NCI-H69 (cell line): ENCODE data around the gene PDZK1IP1.
"Not testable (repeated sequence)": the region's sequence is repeated elsewhere in the genome, so short reads cannot be mapped to it uniquely, and the experiment has no call there.

Experiments
- DNase-seq: peaks from one replicate; lab custom pipeline; 2025; lab: John Stamatoyannopoulos, UW

PDZK1IP1 gene

GRCh38 chr1:47223921-47224675 is 34.3 kb upstream of the PDZK1IP1 start:
- no peak for DNase-seq

- no peak for DNase-seq
Measured at GRCh38 chr1:47223174-47223920, 33.5 kb upstream of the PDZK1IP1 start.

GRCh38 chr1:47222476-47222875 is 32.6 kb upstream of the PDZK1IP1 start:
- DNase-seq: no peak

GRCh38 chr1:47219590-47220220 is 29.9 kb upstream of the PDZK1IP1 start:
- DNase-seq: no peak

GRCh38 chr1:47219001-47219400 is 29.2 kb upstream of the PDZK1IP1 start:
- no peak for DNase-seq

- DNase-seq: no peak
Measured at GRCh38 chr1:47216278-47217059, 26.6 kb upstream of the PDZK1IP1 start.

- no peak for DNase-seq
Measured at GRCh38 chr1:47215713-47216112, 25.9 kb upstream of the PDZK1IP1 start.

GRCh38 chr1:47214549-47214948 is 24.7 kb upstream of the PDZK1IP1 start:
- no peak for DNase-seq

- no peak for DNase-seq
Measured at GRCh38 chr1:47213230-47213963, 23.6 kb upstream of the PDZK1IP1 start.

GRCh38 chr1:47212636-47213229 is 22.9 kb upstream of the PDZK1IP1 start:
- no peak for DNase-seq

- DNase-seq: no peak
Measured at GRCh38 chr1:47211796-47212269, 22.0 kb upstream of the PDZK1IP1 start.

- no peak for DNase-seq
Measured at GRCh38 chr1:47210666-47211065, 20.8 kb upstream of the PDZK1IP1 start.

- DNase-seq: no peak
Measured at GRCh38 chr1:47209725-47210325, 20.0 kb upstream of the PDZK1IP1 start.

GRCh38 chr1:47209091-47209490 is 19.3 kb upstream of the PDZK1IP1 start:
- no peak for DNase-seq

- DNase-seq: no peak
Measured at GRCh38 chr1:47208374-47208850, 18.6 kb upstream of the PDZK1IP1 start.

- DNase-seq: no peak
Measured at GRCh38 chr1:47207803-47208373, 18.1 kb upstream of the PDZK1IP1 start.

GRCh38 chr1:47205918-47206317 is 16.1 kb upstream of the PDZK1IP1 start:
- DNase-seq: no peak

GRCh38 chr1:47203504-47203903 is 13.7 kb upstream of the PDZK1IP1 start:
- DNase-seq: not testable (repeated sequence)

- no peak for DNase-seq
Measured at GRCh38 chr1:47201179-47201578, 11.3 kb upstream of the PDZK1IP1 start.

GRCh38 chr1:47198214-47198613 is 8.4 kb upstream of the PDZK1IP1 start:
- no peak for DNase-seq
